COLO668 (cell line): Measurements from ENCODE around the gene LAMTOR4.
"Not testable (repeated sequence)": the region's sequence is repeated elsewhere in the genome, so short reads cannot be mapped to it uniquely, and the experiment has no call there.

Experiments
- DNase-seq: peaks from one replicate; lab custom pipeline; 2025; ENCODE audit not compliant: unreplicated experiment; lab: John Stamatoyannopoulos, UW

The LAMTOR4 gene

GRCh38 chr7:100169147-100169850 is 20.6 kb downstream of the LAMTOR4 start:
- DNase-seq = no peak

- no peak for DNase-seq
These were observed 21.6 kb downstream of the LAMTOR4 start for GRCh38 chr7:100170101-100170897.

- no peak for DNase-seq
These were observed 22.5 kb downstream of the LAMTOR4 start for GRCh38 chr7:100171087-100171681.

- DNase-seq = no peak
These were observed 23.1 kb downstream of the LAMTOR4 start for GRCh38 chr7:100171840-100172239.

- DNase-seq = no peak
These were observed 25.2 kb downstream of the LAMTOR4 start for GRCh38 chr7:100173806-100174495.

- DNase-seq = no peak
These were observed 25.9 kb downstream of the LAMTOR4 start for GRCh38 chr7:100174582-100174981.

GRCh38 chr7:100175296-100175935 is 26.7 kb downstream of the LAMTOR4 start:
- DNase-seq = no peak

- no peak for DNase-seq
These were observed 27.7 kb downstream of the LAMTOR4 start for GRCh38 chr7:100176096-100177044.

GRCh38 chr7:100177045-100178001 is 28.6 kb downstream of the LAMTOR4 start, which contains the start of the genes GPC2 and STAG3:
Gene GPC2 (minus strand): TSS chr7:100177381. CDS start chr7:100177199, 182 bp downstream.
Gene STAG3 (plus strand): TSS chr7:100177918. CDS start chr7:100180557, 2,639 bp downstream.
- DNase-seq = peak; percentile 97

- DNase-seq = not testable (repeated sequence)
These were observed 31.4 kb downstream of the LAMTOR4 start for GRCh38 chr7:100180084-100180483.

- not testable (repeated sequence) for DNase-seq
These were observed 33.9 kb downstream of the LAMTOR4 start for GRCh38 chr7:100182616-100183015.

- not testable (repeated sequence) for DNase-seq
These were observed 34.4 kb downstream of the LAMTOR4 start for GRCh38 chr7:100183090-100183489.

- no peak for DNase-seq
These were observed 37.0 kb downstream of the LAMTOR4 start for GRCh38 chr7:100185726-100186125.

- DNase-seq = no peak
These were observed 40.3 kb downstream of the LAMTOR4 start for GRCh38 chr7:100189061-100189460.

- DNase-seq = no peak
These were observed 41.5 kb downstream of the LAMTOR4 start for GRCh38 chr7:100190048-100190711.

GRCh38 chr7:100191775-100192174 is 43.1 kb downstream of the LAMTOR4 start:
- no peak for DNase-seq

GRCh38 chr7:100192281-100192862 is 43.7 kb downstream of the LAMTOR4 start:
- not testable (repeated sequence) for DNase-seq
